ENCODE results near the gene RTKN2. TPM values are rescaled to one million over a fixed set of nuclear protein-coding genes. Genes with fewer than 3 reads are reported as not detected.

RTKN2 gene
- polyA plus RNA-seq, 3 donors = 9.2 to 11.8 (median 10.2) TPM

Other genes with a start within 250 kb of the RTKN2 start
- under 1 TPM; 0.33 to 0.53 (median 0.37) TPM for gene ZNF365, start 105.5 kb upstream of the RTKN2 start, polyA plus RNA-seq (ENCODE audit: insufficient read length in 3 of 3)